GM21423 (cell line): ENCODE data around the gene GGT1.
"Not testable (repeated sequence)": the region's sequence is repeated elsewhere in the genome, so short reads cannot be mapped to it uniquely, and the experiment has no call there.

Experiments
- ATAC-seq: cut with Tn5 transposase; IDR thresholded peaks from one replicate; pipeline ENCODE4 v1.9.1; 2021; ENCODE audit warnings: mild to moderate bottlenecking, moderate library complexity; ENCODE audit not compliant: unreplicated experiment

The GGT1 gene

GRCh38 chr22:24595863-24596262 is 7.1 kb upstream of the GGT1 start:
- no peak for ATAC-seq

- ATAC-seq: not testable (repeated sequence)
Measured at GRCh38 chr22:24597076-24597475, 5.9 kb upstream of the GGT1 start.

GRCh38 chr22:24599514-24599913 is 3.5 kb upstream of the GGT1 start:
- ATAC-seq: no peak

- ATAC-seq: not testable (repeated sequence)
Measured at GRCh38 chr22:24599958-24600715, 2.9 kb upstream of the GGT1 start.

- no peak for ATAC-seq
Measured at GRCh38 chr22:24601217-24602104, 1.5 kb upstream of the GGT1 start.

- ATAC-seq: not testable (repeated sequence)
Measured at GRCh38 chr22:24602105-24602749, 766 bp upstream of the GGT1 start.

- ATAC-seq: not testable (repeated sequence)
Measured at GRCh38 chr22:24603770-24604629, 1.0 kb downstream of the GGT1 start.

GRCh38 chr22:24606340-24606739 is 3.3 kb downstream of the GGT1 start:
- ATAC-seq: not testable (repeated sequence)

- ATAC-seq: not testable (repeated sequence)
Measured at GRCh38 chr22:24607429-24607983, 4.5 kb downstream of the GGT1 start.

GRCh38 chr22:24608327-24608726 is 5.3 kb downstream of the GGT1 start:
- not testable (repeated sequence) for ATAC-seq

- not testable (repeated sequence) for ATAC-seq
Measured at GRCh38 chr22:24609888-24610287, 6.9 kb downstream of the GGT1 start.

- not testable (repeated sequence) for ATAC-seq
Measured at GRCh38 chr22:24614794-24615193, 11.8 kb downstream of the GGT1 start.

- ATAC-seq: not testable (repeated sequence)
Measured at GRCh38 chr22:24621244-24621643, 18.3 kb downstream of the GGT1 start.

GRCh38 chr22:24622596-24622995 is 19.6 kb downstream of the GGT1 start:
- ATAC-seq: not testable (repeated sequence)

GRCh38 chr22:24627911-24628310 is 24.9 kb downstream of the GGT1 start:
- not testable (repeated sequence) for ATAC-seq

- ATAC-seq: not testable (repeated sequence)
Measured at GRCh38 chr22:24629069-24629468, 26.1 kb downstream of the GGT1 start.

- not testable (repeated sequence) for ATAC-seq
Measured at GRCh38 chr22:24630812-24631427, 27.9 kb downstream of the GGT1 start.

- not testable (repeated sequence) for ATAC-seq
Measured at GRCh38 chr22:24631430-24632122, 28.6 kb downstream of the GGT1 start.

GRCh38 chr22:24632642-24633041 is 29.6 kb downstream of the GGT1 start:
- not testable (repeated sequence) for ATAC-seq
